CD4-positive, alpha-beta T cell treated with Interleukin-10 for 1 hour (primary cell): ENCODE data around the gene SLC38A5.
"Not testable (repeated sequence)": the region's sequence is repeated elsewhere in the genome, so short reads cannot be mapped to it uniquely, and the experiment has no call there.

Experiments
- DNase-seq: peaks from one replicate; pipeline ENCODE4 v3.0.0-alpha.2; 2020

Gene SLC38A5

GRCh38 chrX:48467281-48467761 lies 2.7 kb downstream of the SLC38A5 start:
- no peak for DNase-seq

- DNase-seq, result peak; percentile 7
These were observed 3.4 kb downstream of the SLC38A5 start for GRCh38 chrX:48466696-48467095.

DNA sequence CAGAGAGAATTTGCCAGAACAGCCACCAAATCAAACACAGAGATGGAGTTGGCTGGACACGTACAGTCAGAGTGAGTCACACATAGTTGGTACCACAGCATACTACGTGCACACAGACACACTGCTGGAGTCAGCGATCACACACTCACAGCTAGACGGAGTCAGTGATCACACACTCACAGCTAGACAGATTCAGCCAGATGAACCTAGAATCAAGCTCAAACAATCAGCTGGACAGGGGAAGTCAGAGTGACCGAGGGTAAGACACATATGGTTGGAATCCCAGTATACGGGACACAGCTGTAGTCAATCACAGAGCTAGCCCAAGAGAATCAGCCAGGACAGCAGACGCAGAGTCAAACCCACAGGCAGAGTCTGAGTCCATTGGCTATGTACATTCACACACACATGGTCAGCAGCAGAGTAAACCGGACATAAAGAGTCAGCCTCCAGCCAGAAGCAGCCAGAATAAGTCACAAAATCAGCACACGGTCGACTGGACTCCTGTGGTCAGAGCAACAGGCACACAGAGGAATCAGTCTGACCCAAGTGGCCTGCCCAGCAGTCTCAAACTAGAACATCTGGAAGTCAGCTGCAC lies 4.6 kb downstream of the SLC38A5 start:
- no peak for DNase-seq

GRCh38 chrX:48461830-48462229 lies 8.2 kb downstream of the SLC38A5 start:
- no peak for DNase-seq

DNA sequence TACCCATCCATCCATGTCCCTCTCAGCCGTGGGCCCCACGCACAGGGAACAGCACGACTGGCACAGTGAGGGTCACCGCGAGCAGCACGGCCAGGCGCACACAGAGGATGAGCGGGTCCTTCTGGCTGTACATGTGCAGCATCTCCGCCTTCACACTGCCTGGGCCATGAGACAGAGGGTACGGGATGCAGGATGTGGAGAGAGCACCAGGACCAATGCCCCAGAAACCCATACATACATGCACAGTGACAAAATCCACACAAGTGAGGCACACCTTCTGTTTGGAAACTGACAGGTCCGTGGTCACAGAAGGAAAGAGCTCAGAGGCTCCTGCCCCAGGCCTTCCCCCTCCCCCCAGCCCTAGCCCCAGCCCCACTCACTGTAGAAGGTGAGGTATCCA lies 9.5 kb downstream of the SLC38A5 start:
- DNase-seq, result no peak

- DNase-seq, result no peak
These were observed 10.0 kb downstream of the SLC38A5 start for GRCh38 chrX:48460031-48460430.

DNA sequence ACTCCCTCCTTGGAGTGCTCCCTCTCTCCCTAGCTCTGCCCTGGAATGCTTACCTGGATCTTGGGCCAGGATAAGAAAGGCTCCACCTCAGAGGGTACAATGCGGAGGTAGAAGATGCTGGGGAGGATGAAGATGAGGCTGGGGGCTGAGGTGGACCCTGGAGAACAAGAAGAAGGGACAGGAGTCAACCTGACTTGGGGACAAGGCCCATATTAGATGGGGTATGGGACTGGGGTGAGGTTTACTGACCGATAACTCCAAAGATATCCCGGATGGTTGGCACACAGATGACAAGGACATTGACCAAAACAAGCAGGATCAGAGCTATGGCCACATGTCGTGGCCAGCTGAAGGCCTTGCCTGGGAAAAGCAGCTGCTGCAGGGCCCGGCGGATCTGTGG lies 10.6 kb downstream of the SLC38A5 start:
- no peak for DNase-seq

GRCh38 chrX:48458711-48459110 lies 11.3 kb downstream of the SLC38A5 start:
- no peak for DNase-seq

- DNase-seq, result no peak
These were observed 13.3 kb downstream of the SLC38A5 start for GRCh38 chrX:48456628-48457331.

GRCh38 chrX:48451708-48452107 lies 18.4 kb downstream of the SLC38A5 start:
- no peak for DNase-seq

GRCh38 chrX:48450076-48450475 lies 20.0 kb downstream of the SLC38A5 start:
- no peak for DNase-seq

DNA sequence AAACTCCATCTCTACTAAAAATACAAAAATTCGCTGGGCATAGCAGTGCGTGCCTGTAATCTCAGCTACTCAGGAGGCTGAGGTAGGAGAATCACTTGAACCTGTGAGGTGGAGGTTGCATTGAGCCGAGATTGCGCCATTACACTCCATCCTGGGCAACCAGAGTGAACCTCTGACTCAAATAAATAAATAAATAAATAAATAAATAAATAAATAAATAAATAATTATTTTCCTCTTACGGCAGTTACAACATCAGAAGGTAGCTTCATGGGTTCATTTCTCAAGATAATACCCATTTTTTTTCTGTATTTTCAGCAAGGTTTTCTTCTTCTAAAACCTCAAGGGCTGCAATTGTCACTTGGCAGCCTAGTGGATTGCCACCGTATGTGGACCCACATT lies 22.9 kb downstream of the SLC38A5 start:
- DNase-seq, result not testable (repeated sequence)

DNA sequence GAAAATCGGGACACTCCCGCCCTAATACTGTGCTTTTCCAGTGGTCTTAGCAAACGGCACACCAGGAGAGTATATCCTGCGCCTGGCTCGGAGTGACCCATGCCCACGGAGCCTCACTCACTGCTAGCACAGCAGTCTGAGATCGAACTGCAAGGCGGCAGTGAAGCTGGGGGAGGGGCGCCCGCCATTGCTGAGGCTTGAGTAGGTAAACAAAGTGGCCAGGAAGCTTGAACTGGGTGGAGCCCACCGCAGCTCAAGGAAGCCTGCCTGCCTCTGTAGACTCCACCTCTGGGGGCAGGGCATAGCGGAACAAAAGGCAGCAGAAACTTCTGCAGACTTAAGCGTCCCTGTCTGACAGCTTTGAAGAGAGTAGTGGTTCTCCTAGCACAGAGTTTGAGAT lies 36.3 kb downstream of the SLC38A5 start:
- DNase-seq, result peak; percentile 7

DNA sequence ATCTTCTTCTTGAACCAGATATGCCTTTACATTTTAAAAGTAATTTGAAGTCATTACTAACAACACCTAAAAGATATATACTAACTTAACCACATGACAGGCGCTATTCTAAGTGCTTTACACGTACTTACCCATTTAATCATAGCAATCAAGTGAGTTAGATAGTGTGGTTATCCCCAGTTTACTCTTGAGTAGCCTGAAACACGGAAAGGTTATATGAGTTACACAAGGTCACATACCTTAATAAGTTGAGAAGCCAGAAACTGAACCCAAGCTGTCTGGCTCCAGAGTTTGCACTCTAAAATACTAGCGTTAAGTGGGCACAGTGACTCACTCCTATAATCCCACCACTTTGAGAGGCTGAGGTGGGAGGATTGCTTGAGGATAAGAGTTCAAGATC lies 39.9 kb downstream of the SLC38A5 start:
- not testable (repeated sequence) for DNase-seq

DNA sequence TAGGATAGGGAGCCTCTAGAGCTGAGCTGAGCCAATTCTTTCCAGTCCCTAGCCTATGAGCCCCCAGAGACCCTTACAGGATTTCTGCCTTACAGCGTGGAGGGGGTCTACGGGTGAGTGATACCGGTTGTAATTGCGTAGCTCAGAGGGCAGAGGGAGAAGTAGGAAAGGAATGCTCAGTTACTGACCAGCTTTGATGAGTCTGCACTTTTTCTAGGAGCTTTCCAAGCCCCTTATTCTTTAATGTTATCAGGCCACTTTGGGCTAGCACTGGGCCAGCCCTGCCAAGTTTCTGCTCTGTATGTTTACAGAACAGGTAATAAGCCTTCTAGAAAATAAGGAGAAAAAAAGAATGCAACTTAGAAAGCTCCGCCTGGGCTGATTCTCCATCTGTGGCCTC lies 40.5 kb downstream of the SLC38A5 start:
- not testable (repeated sequence) for DNase-seq

DNA sequence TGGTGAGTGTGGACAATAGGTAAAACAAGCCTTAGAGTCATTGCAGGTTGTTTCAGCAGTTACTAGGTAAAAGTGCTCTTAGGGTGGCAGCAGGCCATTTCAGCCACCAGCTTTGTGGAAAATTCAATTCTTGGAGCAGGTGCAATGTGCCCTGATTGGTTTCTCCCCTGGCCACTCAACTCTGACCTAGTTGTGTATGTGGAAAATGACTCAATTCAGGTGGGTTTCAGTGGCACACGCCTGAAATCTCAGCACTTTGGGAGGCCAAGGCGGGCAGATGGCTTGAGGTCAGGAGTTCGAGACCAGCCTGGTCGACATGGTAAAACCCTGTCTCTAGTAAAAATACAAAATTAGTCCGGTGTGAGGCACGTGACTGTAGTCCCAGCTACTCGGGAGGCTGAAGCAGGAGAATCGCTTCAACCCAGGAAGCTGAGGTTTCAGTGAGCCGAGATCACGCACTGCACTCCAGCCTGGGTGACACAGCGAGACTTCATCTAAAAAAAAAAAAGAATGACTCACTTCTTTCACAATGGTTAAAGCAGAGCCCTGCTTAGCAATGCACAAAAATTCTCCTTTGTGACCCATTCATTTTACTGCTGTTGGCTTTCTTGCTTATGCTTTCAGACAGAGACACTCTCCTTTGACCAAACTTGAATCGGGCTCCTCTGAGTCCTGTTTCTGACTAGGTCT lies 42.9 kb downstream of the SLC38A5 start:
- DNase-seq, result not testable (repeated sequence)

DNA sequence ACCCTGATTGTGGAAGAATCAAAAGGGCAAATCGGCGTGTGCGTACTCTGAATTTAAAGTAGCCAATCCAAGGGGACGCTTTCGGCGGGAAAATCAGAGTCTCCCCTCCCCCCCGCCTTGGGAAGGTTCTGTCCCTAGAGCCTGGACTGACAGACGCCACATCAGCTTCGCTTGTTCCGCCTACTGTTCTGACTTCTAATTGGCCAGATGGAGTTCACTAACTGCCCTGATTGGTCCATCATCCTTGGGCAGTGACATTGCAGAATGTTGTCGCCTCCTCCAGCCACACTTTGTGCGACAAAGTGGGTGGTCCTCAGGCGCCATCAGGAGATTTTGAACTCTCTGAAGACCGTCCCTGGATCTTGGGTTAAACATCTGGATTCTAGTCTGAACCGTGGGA lies 58.2 kb downstream of the SLC38A5 start, which contains the start of gene SSX4B:
Gene SSX4B (minus strand): TSS at position 101 of the 400 bp plus-strand sequence. CDS start 588 bp downstream, outside the sequence.
- not testable (repeated sequence) for DNase-seq
